GM23248 (cell line): ENCODE data around the gene SMARCC1. TPM values are rescaled to one million over a fixed set of nuclear protein-coding genes. Genes with fewer than 3 reads are reported as not detected.

Experiments
- DNase-seq: peaks from one replicate; pipeline ENCODE4 v3.0.0-alpha.2; 2015
- H2AFZ ChIP-seq: fragments of 200-600 bp; sonication (generic); 2 replicates; pipeline ENCODE4 v1.6.1; 2016; ENCODE audit warnings: antibody characterized with exemption
- H3F3A ChIP-seq: fragments of 200-600 bp; sonication (generic); 2 replicates; pipeline ENCODE4 v1.6.1; 2016; ENCODE audit warnings: mild to moderate bottlenecking, antibody characterized with exemption, mixed run types; ENCODE audit not compliant: insufficient read depth
- H3K27ac ChIP-seq: fragments of 200-600 bp; sonication (generic); 2 replicates; pipeline ENCODE4 v1.5.1; 2016; ENCODE audit warnings: mild to moderate bottlenecking
- H3K27me3 ChIP-seq: fragments of 200-600 bp; sonication (generic); replicated peaks from 2 replicates; pipeline ENCODE4 v1.6.1; 2016; ENCODE audit warnings: mild to moderate bottlenecking; ENCODE audit not compliant: insufficient read depth
- H3K36me3 ChIP-seq: fragments of 200-600 bp; sonication (generic); 2 replicates; pipeline ENCODE4 v1.6.1; 2016; ENCODE audit warnings: low read depth, mild to moderate bottlenecking
- H3K4me1 ChIP-seq: fragments of 200-600 bp; sonication (generic); 2 replicates; pipeline ENCODE4 v1.6.1; 2016; ENCODE audit warnings: mild to moderate bottlenecking; ENCODE audit not compliant: insufficient read depth
- H3K4me2 ChIP-seq: fragments of 200-600 bp; sonication (generic); one replicate; pipeline ENCODE4 v1.6.1; 2016; ENCODE audit warnings: mild to moderate bottlenecking; ENCODE audit not compliant: unreplicated experiment
- H3K4me3 ChIP-seq: fragments of 200-600 bp; sonication (generic); 2 replicates; pipeline ENCODE4 v1.5.1; 2016; ENCODE audit warnings: mild to moderate bottlenecking
- H3K79me2 ChIP-seq: fragments of 200-600 bp; sonication (generic); 2 replicates; pipeline ENCODE4 v1.6.1; 2016; ENCODE audit warnings: mild to moderate bottlenecking; ENCODE audit not compliant: insufficient read depth
- H3K9ac ChIP-seq: fragments of 200-600 bp; sonication (generic); 2 replicates; pipeline ENCODE4 v1.6.1; 2016; ENCODE audit warnings: mild to moderate bottlenecking
- H3K9me2 ChIP-seq: fragments of 200-600 bp; sonication (generic); 2 replicates; pipeline ENCODE4 v1.6.1; 2016; ENCODE audit warnings: mixed run types, mild to moderate bottlenecking, moderate library complexity; ENCODE audit not compliant: insufficient read depth
- H3K9me3 ChIP-seq: fragments of 200-600 bp; sonication (generic); one replicate; pipeline ENCODE4 v1.6.1; 2017; ENCODE audit warnings: low read depth
- H4K20me1 ChIP-seq: fragments of 200-600 bp; sonication (generic); 2 replicates; pipeline ENCODE4 v1.6.0; 2016; ENCODE audit not compliant: insufficient read depth
- EZH2 ChIP-seq: fragments of 200-600 bp; sonication (generic); IDR thresholded peaks from 2 replicates; pipeline ENCODE4 v1.6.1; 2018; ENCODE audit warnings: antibody characterized with exemption, mild to moderate bottlenecking; ENCODE audit not compliant: insufficient read depth, poor library complexity, severe bottlenecking
- EZH2phosphoT487 ChIP-seq: fragments of 200-600 bp; sonication (generic); IDR thresholded peaks from 2 replicates; pipeline ENCODE4 v1.6.1; 2018; ENCODE audit warnings: antibody characterized with exemption, moderate library complexity, mild to moderate bottlenecking, low read depth; ENCODE audit not compliant: insufficient read depth
- WGBS, 2 experiments: methylation state at CpG; one replicate each; pipeline ENCODE4 v1.1.6; 2015 to 2017; ENCODE audit warnings: low lambda C conversion rate in 2 of 2, low coverage in 1 of 2; ENCODE audit errors: missing lambda C conversion rate in 2 of 2; 5-methylcytosine and 5-hydroxymethylcytosine counted together
- in situ Hi-C: fragments of 300-500 bp; cut with MboI; formaldehyde crosslinking; loops from 2 replicates; pipeline ENCODE4 v1.15.0; 2020
- polyA plus RNA-seq: library from polyadenylated mRNA; unstranded; fragments of >200 nt; fragmentation: Nextera tagmentation; extraction: Ambion mirVana; gene quantifications from 2 replicates; pipeline ENCODE4 v1.2.1, GENCODE V29; 2016
- total RNA-seq: library from RNA; depleted of rRNA; stranded (reverse); fragments of >200 nt; shearing (Covaris generic); gene quantifications from 2 replicates; pipeline ENCODE4 v1.2.3, GENCODE V29; 2014

The SMARCC1 gene
- total and polyA plus RNA-seq, 2 experiments from 2014 or later: 31.5 to 40.9 TPM

DNA sequence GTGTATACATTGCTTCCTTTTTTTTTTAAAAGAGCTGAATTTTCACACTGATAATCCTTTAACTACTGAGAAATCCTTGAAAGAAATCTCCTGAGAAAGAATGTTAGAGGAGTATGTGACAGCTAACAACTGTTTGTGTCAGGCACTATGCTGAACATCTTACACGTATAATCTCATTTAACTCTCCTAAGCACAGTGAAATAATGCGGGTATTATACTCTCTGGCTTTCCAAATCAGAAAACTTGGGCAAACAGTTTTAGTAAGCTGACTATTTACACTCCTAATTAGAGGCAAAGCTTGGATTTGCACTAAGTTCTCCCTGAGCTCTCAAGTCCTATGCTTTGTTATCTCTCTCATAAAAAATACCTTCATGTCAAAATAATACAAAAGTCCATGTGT lies 69.3 kb downstream of the SMARCC1 start:
- TF ChIP-seq EZH2 (no peak), EZH2phosphoT487 (no peak)
- in situ Hi-C loops: no loop called here

DNA sequence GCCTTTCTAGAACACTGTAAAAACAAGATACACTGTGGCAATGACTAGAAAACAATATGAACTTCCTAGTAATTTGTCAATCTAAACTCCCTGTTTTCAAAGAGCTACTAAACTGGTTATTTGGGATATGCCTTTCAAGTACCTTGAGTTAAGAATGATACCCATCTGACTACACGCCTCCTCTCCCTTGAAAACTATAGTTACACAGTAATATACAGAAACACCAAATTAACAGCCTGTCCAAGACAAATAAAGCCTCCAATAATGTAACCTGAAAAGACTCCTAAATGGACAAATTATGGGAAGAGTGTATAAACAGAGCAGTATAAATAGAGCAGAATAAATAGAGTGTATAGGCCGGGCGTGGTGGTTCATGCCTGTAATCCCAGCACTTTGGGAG lies 70.1 kb downstream of the SMARCC1 start:
- peaks cover 55% of the 10 kb centered on the region for H3K36me3 ChIP-seq
- in situ Hi-C loops: no loop called here

More for the DNA sequence above, 69.3 kb downstream of the SMARCC1 start:
- WGBS, 2 experiments: 98% methylated on average over 2 of the region's 2 CpGs
- Histone ChIP-seq H3K27ac (no peak overlapping the region), H3F3A (peaks cover 15% of the 10 kb centered on the region; the same call in 1 of the 2 replicates), H3K9me2 (no peaks in the 10 kb centered on the region), H3K9me3 (no peaks in the 10 kb centered on the region), H3K4me3 (no peak overlapping the region), H3K27me3 (no peaks in the 10 kb centered on the region), H3K9ac (no peak overlapping the region), H4K20me1 (no peaks in the 10 kb centered on the region), H3K4me1 (peaks cover 8% of the 10 kb centered on the region), H3K79me2 (peaks cover 36% of the 10 kb centered on the region; the same call in 1 of the 2 replicates), H3K4me2 (no peak overlapping the region), H3K36me3 (peaks cover 60% of the 10 kb centered on the region), H2AFZ (no peak overlapping the region)
- no peak for DNase-seq

DNA sequence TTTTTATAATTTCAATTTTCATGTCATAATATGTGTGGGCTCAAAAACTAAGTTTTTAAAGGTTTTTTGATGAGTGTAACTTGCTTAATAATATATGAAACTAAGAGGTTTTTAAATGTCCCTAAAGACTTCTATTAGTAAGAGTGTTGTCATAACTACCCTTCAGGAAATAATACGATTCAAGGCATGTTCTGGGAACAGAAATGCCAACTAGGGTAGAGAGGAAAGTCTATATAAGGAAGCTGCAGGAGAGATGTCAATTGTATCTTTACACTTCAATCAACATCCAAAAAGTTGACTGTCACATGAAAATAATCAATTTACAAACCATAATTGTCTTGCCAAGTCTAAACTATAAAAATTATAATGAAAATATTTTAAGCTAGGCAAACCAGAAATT lies 76.3 kb downstream of the SMARCC1 start:
- no peak overlapping the region for H3K27ac ChIP-seq
- peak; percentile 22 for DNase-seq
- H4K20me1 ChIP-seq: no peaks in the 10 kb centered on the region
- no peak overlapping the region for H3K4me3 ChIP-seq
- no peak overlapping the region for H3K4me2 ChIP-seq
- H3K9me2 ChIP-seq: no peaks in the 10 kb centered on the region
- WGBS, 2 experiments: 78 to 79% methylated on average over 1 of the region's 1 CpG
- TF ChIP-seq EZH2 (no peak), EZH2phosphoT487 (no peak)
- H3F3A ChIP-seq: no peaks in the 10 kb centered on the region
- H2AFZ ChIP-seq: no peak overlapping the region
- H3K36me3 ChIP-seq: peaks cover 69% of the 10 kb centered on the region
- no peaks in the 10 kb centered on the region for H3K9me3 ChIP-seq
- no peak overlapping the region for H3K9ac ChIP-seq
- H3K4me1 ChIP-seq: no peaks in the 10 kb centered on the region
- in situ Hi-C loops: no loop called here
- peaks cover 20% of the 10 kb centered on the region for H3K79me2 ChIP-seq
- H3K27me3 ChIP-seq: no peaks in the 10 kb centered on the region

More for the DNA sequence above, 70.1 kb downstream of the SMARCC1 start:
- H3K27ac ChIP-seq: no peak overlapping the region
- 98% methylated on average over 3 of the region's 3 CpGs for WGBS, 2 experiments
- H2AFZ ChIP-seq: no peak overlapping the region
- no peaks in the 10 kb centered on the region for H3K9me2 ChIP-seq
- H4K20me1 ChIP-seq: no peaks in the 10 kb centered on the region
- peaks cover 8% of the 10 kb centered on the region for H3K4me1 ChIP-seq
- no peaks in the 10 kb centered on the region for H3K27me3 ChIP-seq
- no peak for DNase-seq
- peaks cover 10% of the 10 kb centered on the region; the same call in 1 of the 2 replicates for H3F3A ChIP-seq
- H3K9ac ChIP-seq: no peak overlapping the region
- H3K4me2 ChIP-seq: no peak overlapping the region
- H3K9me3 ChIP-seq: no peaks in the 10 kb centered on the region
- TF ChIP-seq EZH2 (no peak), EZH2phosphoT487 (no peak)
- H3K79me2 ChIP-seq: peaks cover 44% of the 10 kb centered on the region
- H3K4me3 ChIP-seq: no peak overlapping the region

DNA sequence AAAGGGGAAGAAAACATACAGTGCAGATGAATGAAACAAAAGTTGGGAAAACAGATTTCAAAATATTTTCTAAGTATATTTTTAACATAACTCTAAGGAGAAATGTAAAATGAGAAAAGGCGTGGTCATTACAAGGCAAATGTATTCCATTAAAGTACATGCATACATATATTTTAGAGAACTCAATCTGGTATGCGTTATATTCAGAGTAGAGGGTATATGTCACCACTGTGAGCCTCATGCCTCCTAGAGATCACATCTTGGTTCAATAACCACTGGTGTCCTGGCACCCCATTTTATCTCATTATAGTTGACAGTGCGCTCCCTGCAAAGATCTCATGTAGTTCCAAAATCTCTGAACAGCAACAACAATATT lies 77.5 kb downstream of the SMARCC1 start:
- DNase-seq: no peak
- H3K27ac ChIP-seq: no peak overlapping the region
- no peak overlapping the region for H3K4me3 ChIP-seq
- H3K9me3 ChIP-seq: no peaks in the 10 kb centered on the region
- in situ Hi-C loops: no loop called here
- H4K20me1 ChIP-seq: no peaks in the 10 kb centered on the region
- TF ChIP-seq EZH2: no peak
- no peak for TF ChIP-seq EZH2phosphoT487
- H2AFZ ChIP-seq: no peak overlapping the region
- H3K9me2 ChIP-seq: no peaks in the 10 kb centered on the region
- 96 to 100% methylated on average over 3 of the region's 3 CpGs for WGBS, 2 experiments
- H3K79me2 ChIP-seq: peaks cover 20% of the 10 kb centered on the region
- H3K4me2 ChIP-seq: no peak overlapping the region
- no peaks in the 10 kb centered on the region for H3K4me1 ChIP-seq
- no peaks in the 10 kb centered on the region for H3K27me3 ChIP-seq
- peaks cover 67% of the 10 kb centered on the region for H3K36me3 ChIP-seq
- H3F3A ChIP-seq: no peaks in the 10 kb centered on the region
- H3K9ac ChIP-seq: no peak overlapping the region

DNA sequence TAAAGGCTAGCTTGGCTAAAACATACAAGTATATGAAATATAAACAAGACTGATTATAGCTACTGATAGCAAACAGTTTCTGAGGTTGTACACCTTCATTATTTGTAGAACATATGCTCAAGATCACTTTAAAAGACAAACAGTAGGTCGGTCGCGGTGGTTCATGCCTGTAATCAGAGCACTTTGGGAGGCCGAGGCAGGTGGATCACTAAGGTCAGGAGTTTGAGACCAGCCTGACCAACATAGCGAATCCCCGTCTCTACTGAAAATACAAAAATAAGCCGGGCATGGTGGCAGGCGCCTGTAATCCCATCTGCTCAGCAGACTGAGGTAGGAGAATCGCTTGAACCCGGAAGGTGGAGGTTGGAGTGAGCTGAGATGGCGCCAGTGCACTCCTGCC lies 80.3 kb downstream of the SMARCC1 start:
- WGBS, 2 experiments: 96 to 98% methylated on average over 11 of the region's 11 CpGs

More for the DNA sequence above, 80.3 kb downstream of the SMARCC1 start:
- H4K20me1 ChIP-seq: no peaks in the 10 kb centered on the region
- no peak for DNase-seq
- H3K79me2 ChIP-seq: peaks cover 5% of the 10 kb centered on the region
- H3K4me2 ChIP-seq: no peak overlapping the region
- no peak overlapping the region for H2AFZ ChIP-seq
- peaks cover 59% of the 10 kb centered on the region for H3K36me3 ChIP-seq
- H3K4me3 ChIP-seq: no peak overlapping the region
- H3K9me3 ChIP-seq: no peaks in the 10 kb centered on the region
- in situ Hi-C loops: no loop called here
- no peaks in the 10 kb centered on the region for H3F3A ChIP-seq
- H3K4me1 ChIP-seq: no peaks in the 10 kb centered on the region
- H3K27ac ChIP-seq: no peak overlapping the region
- TF ChIP-seq EZH2 (no peak), EZH2phosphoT487 (no peak)
- no peak overlapping the region for H3K9ac ChIP-seq
- no peaks in the 10 kb centered on the region for H3K9me2 ChIP-seq
- no peaks in the 10 kb centered on the region for H3K27me3 ChIP-seq
